COR-L47 (cell line): ENCODE results near the gene CALN1.
"Not testable (repeated sequence)": the region's sequence is repeated elsewhere in the genome, so short reads cannot be mapped to it uniquely, and the experiment has no call there.

Experiments used
- DNase-seq: peaks from one replicate; lab custom pipeline; 2025; lab: John Stamatoyannopoulos, UW

CALN1 gene

GRCh38 chr7:72408966-72409637 is 3.0 kb downstream of the CALN1 start:
- DNase-seq: no peak

DNA sequence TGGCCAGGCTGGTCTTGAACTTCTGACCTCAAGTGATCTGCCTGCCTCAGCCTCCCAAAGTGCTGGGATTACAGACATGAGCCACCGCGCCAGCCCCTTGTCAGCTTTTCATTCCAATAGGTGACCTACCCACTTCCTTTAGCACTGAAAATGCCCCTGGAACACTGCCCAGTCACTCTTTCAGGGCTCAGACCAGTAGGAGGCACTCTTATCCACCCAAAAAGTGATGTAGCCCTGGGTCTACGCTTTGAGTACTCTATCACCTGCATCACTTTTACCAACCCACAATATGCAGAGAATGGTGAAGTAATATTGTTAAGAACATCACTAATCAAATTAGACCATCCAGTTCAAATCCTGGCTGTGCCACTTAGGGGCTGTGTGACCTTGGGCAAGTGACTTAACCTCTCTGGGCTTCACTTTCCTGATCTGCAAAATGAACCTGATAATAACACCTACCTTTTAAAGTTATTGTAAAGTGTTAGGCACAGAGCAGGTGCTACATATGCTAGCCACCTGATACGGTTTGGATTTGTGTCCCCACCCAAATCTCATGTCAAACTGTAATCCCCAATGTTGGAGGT is 5.2 kb downstream of the CALN1 start:
- DNase-seq: no peak

GRCh38 chr7:72405871-72406270 is 6.3 kb downstream of the CALN1 start:
- no peak for DNase-seq

DNA sequence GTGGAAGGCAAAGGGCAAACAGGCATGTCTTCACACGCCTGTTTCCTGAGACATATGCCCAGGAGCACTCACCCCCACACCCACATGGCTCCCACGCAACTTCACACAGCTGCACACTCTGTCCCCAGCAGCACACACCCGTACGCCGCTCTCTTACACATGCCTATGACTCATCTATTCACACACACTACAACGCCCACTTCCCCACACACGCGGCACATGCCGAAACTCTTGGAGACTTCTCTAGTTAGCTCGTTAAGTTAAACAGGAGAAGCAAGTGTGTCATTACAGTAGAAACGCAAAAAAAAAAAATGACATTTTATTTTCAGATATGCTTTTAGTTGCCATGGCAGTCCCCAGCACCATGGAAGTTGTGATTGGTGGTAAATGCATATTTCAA is 6.7 kb downstream of the CALN1 start:
- no peak for DNase-seq

DNA sequence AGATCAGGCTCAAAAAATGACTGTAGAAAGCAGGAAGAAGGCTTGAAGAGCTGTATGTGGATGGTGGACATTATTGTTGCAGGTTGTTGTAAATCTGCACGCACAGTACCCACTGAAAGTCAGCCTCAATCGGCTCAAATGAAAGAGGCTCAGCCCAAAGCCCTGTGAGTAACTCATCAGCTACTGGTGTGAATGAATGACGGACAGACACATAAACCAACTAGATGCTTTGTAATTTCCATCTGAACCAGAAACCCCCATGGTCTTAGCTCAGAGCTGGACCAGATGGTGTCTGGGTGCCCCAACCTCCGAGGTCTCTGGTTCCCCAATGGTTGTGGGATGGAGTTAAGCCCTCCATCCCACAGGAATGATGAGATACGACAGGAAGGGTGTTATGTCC is 7.4 kb downstream of the CALN1 start:
- DNase-seq: no peak

DNA sequence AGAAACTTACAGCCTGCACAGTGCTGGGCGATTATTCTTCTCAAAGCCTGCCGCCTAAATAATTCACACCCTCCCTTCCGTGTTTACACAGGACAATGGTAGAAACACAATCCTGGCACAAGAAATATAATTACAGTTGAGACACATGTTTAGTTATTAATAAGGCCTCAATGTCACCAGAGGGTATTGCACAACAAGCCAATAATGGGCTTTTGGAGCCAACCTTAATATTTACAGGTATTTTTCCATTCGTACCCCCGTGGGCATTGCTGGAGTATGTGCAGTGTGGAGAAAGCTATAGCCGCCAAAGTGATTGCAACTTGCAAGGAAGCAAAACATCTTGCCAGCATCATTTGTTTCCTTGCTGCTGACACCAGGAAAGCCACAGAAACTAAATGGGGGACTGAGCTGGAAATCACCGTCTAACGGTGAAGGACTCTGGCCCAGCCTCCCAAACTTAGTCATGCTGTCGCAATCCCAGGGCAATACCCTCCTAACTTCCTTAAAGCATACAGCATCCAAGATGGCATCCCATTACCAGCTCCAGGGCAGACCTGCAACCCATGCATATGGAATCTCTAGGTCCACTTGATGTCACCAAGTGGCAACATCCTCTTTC is 8.6 kb downstream of the CALN1 start:
- DNase-seq: no peak

- DNase-seq: no peak
Observed at GRCh38 chr7:72394016-72394415, 18.1 kb downstream of the CALN1 start.

DNA sequence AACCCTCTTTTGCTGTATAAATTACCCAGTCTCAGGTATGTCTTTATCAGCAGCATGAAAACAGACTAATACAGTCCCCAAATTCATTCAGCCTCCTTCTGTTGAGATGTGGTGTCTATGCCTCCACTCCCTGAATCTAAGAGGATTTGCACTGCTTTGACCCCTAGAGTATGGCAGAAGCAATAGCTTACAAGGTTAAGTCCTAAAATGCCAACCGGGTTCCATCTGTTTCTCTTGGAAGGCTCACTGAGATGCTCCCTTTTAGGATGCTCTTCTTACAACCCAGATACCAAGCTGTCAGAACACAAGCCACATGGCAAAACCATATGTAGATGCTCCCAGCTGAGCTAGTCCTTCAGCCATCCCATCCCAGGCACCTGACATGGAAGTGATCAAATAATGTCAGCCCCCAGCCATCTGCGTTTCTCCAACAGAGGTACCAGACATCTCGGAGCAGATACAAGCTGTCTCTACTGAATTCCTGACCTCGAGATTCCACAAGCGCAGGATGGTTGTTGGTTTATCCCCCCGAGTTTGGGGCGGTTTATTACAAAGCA is 20.2 kb downstream of the CALN1 start:
- DNase-seq: no peak

- DNase-seq: no peak
Observed at GRCh38 chr7:72386118-72386517, 26.0 kb downstream of the CALN1 start.

DNA sequence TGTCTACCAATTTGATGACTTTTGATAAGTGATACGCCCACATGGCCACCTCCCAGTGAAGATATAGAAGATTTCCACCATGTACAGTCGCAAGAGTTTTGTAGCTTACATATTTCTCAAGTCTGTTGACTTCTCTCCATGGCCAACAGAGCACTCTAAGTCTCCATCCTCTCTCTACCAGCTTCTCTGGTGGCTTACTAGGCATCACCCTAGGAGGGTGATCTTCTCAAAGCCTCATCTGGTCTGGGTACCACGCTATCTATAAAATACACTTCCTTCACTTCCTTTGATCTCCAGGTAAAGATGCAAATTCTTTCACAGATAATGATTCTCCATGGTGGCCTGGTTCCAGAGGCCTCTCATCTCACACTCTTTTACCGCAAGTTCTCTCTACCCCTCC is 49.9 kb downstream of the CALN1 start:
- DNase-seq: no peak

DNA sequence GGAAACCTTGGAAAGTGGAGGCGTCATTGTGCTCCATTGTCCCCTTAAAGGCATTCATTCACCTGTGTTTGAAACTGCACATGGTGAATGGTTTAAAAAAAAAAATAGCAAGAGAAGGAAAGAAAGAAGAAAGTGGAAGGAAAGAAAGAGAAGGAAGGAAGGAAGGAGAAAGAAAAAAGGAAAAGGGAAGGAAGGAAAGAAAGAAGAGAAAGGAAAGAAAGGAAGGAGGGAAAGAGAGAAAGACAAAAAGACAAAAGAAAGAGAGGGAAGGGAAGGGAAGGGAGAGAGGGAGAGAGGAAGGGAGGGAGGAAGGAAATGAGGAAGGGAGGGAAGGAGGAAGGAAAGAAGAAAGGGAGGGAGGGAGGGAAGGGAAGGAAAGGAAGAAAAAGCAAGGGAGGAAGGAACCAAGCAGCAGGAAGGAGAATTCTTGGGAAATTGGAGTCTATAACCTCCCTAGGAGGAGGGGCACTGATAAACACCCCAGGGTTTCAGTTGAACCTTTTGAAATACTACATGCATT is 66.9 kb downstream of the CALN1 start:
- DNase-seq: no peak

- DNase-seq: no peak
Observed at GRCh38 chr7:72343991-72344390, 68.1 kb downstream of the CALN1 start.

GRCh38 chr7:72343354-72343753 is 68.8 kb downstream of the CALN1 start:
- DNase-seq: not testable (repeated sequence)

DNA sequence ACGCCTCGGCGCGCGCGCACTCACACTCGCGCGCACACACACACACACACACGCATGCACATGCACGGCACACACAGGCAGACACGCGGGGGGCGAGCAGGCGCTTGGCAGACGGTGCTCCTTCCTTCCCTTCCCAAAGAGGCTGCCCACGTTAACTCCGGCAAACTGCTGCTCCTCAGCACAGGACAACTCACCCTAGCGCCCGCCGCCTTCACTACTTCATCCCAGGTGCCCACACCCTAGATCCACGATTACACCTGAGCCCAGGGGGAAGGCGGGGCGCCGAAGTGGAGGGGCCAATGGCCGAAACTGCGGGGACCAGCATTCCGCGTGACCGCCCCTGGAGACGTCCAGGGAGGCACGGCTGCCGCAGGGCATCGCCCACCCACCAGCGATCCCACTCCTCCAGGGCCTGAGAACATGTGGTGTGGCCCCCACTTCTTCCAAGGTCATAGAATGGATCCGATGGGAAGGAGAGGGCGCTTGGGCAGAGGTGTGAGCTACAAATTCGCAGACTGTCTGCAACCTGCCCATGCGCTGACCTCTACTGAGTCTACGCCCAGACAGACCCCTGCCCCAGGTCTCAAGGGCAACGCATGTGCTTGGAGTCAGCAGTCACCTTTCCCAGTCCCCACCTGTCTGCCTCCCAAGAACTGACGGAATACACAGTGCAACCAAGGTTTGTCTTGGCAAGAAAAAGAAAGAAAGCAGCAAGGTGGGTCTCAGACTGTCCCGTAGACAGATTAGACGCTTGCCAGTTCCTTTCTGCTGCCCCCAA is 74.6 kb downstream of the CALN1 start:
- no peak for DNase-seq

DNA sequence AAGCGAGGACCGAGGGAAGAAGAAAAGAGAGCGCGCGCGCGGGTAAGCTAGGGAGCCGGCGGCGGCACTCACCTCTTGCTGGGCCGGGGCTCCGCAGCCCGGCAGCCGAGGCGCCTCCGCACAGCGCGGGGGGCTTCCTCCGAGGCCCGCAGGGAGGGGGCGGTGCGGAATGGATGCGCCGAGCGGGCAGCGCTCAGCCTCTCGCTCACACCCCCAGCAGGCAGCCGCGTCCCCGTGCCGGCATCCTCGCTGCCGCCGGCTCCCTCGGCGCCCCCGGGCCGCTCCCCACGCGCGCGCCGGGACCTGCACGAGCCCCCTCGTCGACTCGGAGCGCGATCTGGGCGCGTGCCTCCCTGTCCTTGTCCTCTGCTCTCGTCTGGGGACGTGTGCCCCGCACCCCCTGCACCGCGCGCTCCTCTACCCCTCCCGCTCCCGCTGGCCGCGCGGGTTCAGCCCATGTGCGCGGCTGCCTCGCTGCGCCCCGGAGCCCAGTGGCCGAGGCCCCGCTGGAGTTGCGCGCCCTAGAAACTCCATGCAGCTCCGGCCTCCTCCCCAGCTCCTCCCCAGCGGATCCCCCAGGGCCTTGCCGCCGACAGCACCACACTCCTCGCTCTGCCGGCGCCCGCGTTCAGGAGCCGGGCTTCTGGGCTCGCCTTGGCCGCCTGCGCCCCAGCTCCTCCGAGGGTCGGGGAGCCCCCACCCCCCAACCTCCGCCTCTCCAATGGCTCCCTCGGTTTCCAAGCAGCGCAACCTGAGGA is 75.3 kb downstream of the CALN1 start:
- DNase-seq: no peak

- no peak for DNase-seq
Observed at GRCh38 chr7:72336382-72336631, 75.8 kb downstream of the CALN1 start.

DNA sequence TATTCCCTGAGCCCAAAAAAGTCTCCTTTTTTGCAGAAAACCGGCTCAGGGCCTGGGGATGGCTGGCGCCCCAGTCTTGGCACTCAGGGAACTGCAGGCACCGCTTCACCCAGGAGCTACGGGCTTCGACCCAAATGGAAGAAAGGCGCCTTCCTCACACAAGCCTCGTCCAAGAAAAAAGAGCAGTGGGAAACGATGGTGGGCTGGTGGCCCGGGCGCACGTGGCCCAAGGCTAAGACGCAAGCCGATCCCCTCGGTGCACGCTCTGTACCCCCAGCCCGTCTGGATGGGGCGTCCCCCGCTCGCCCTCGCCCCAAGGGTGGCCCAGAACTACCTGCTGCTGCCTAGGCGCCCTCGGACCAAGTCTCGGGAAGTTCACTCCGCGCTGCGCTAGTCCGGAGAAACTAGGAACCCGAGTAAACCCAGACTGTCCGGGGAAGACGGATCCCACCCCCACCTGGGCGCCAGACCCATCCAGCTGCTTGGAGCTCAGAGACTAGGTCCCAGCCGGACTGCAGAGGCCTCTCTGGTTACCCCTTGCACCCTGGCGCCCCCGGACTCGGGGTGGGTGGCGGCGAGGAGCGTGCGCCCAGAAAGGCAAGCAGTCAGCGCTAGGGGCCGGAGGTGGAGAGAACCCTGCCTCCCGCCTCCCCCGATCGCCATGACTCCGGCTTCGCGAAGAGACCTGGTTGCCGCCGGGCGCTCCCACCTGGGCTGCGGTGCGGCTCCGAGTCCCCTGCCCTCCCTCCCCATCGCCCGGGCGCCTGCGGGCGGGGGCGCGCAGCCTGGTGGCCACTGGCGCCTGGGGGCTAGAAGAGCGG is 76.4 kb downstream of the CALN1 start:
- DNase-seq: no peak

GRCh38 chr7:72334698-72335097 is 77.4 kb downstream of the CALN1 start:
- no peak for DNase-seq

DNA sequence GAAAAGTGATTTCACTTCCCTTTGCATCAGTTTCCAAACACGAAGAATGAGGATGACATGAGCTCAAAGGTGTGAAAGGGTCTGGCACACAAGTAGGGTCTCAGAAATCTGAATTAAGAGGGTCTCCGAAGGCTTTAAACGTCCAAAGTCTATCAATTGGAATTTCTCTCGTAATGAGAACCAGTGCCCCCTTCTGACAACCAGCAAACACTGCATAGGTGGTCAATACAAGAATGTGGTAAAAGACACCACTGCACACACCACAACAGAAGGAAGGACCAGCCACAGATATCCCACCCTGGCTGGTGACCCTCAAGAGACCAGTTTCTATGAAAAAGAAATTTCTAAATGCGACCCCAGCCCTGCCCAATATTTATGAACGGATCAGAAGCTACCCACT is 78.1 kb downstream of the CALN1 start:
- DNase-seq: no peak

DNA sequence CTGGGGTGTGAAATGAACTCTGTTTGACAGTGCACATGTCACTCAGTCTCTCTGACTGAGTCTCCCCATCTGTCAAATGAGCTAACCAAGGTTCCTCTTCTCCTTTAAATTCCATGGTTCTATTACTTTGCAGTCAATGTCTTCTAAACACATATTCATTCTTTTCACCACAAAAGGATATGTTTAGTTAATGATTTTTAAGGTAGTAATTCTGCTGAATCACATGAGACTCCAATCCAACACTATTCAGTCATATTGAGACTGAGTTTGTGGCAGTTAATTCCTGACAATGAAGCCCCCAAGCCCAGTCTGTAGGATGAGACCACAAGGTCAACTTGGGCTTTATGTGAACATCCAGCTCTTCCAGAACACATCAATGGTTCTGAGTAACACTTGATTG is 85.3 kb downstream of the CALN1 start:
- no peak for DNase-seq

GRCh38 chr7:72326365-72326764 is 85.8 kb downstream of the CALN1 start:
- DNase-seq: no peak
